Measurements from ENCODE around the gene HEMK1. TPM values are rescaled to one million over a fixed set of nuclear protein-coding genes. Genes with fewer than 3 reads are reported as not detected.

The HEMK1 gene
- total RNA-seq, 1 experiment from 2014 or later = 20.9 TPM

- no peak overlapping the region for H3K27ac Mint-ChIP-seq
- no peaks in the 10 kb centered on the region for H3K36me3 Mint-ChIP-seq
- ATAC-seq (no peak), DNase-seq (ENCODE audit: low spot score) (no peak)
- no peaks in the 10 kb centered on the region for H3K9me3 Mint-ChIP-seq
- CTCF ChIA-PET = interaction anchor here (1.0 to 5.9 kb wide), 4 partner anchors 17 to 64 kb away, joined by 3 to 70 read pairs (median 6); partner anchors contain the start of gene CISH
- POLR2A ChIA-PET = interaction anchor here (0.6 to 0.7 kb wide), 2 partner anchors 285 to 795 kb away, joined by 4 to 6 read pairs; no protein-coding TSS in a partner anchor
- no peak for TF ChIP-seq NR2C2 (CRISPR knock-in tag; IDR thresholded peaks at IDR 0.05)
- H3K27me3 Mint-ChIP-seq (ENCODE audit: low read depth) = peaks cover 3% of the 10 kb centered on the region; the same call in 1 of the 2 replicates
- H3K4me1 Mint-ChIP-seq = no peaks in the 10 kb centered on the region
- H3K4me3 Mint-ChIP-seq = no peak overlapping the region
Observed at GRCh38 chr3:50588759-50589433, 19.6 kb downstream of the HEMK1 start.

- POLR2A ChIA-PET = interaction anchor here (0.6 to 0.8 kb wide), 2 partner anchors 301 to 1563 kb away, joined by 3 read pairs; partner anchors contain the start of gene POC1A
- peak overlapping the region; percentile 57; the same call in 1 of the 2 replicates for H3K27ac Mint-ChIP-seq
- ATAC-seq (no peak), DNase-seq (ENCODE audit: low spot score) (no peak)
- peaks cover 3% of the 10 kb centered on the region; the same call in 1 of the 2 replicates for H3K27me3 Mint-ChIP-seq (ENCODE audit: low read depth)
- no peak for TF ChIP-seq PRDM15 (CRISPR knock-in tag; IDR thresholded peaks at IDR 0.05)
- no peak for TF ChIP-seq FOXP1 (CRISPR knock-in tag; IDR thresholded peaks at IDR 0.05; ENCODE audit: borderline replicate concordance)
- no peak for TF ChIP-seq TP53 (CRISPR knock-in tag; IDR thresholded peaks at IDR 0.05)
- TF ChIP-seq ETV6 (CRISPR knock-in tag; IDR thresholded peaks at IDR 0.05) = no peak
- TF ChIP-seq ZNF671 (CRISPR knock-in tag; IDR thresholded peaks at IDR 0.05) = no peak
- no peak for TF ChIP-seq EMX1 (CRISPR knock-in tag; IDR thresholded peaks at IDR 0.05)
- TF ChIP-seq HMGXB4 (CRISPR knock-in tag; IDR thresholded peaks at IDR 0.05) = no peak
- TF ChIP-seq GABPB1 (CRISPR knock-in tag; IDR thresholded peaks at IDR 0.05) = no peak
- TF ChIP-seq SP1 (CRISPR knock-in tag; conservative IDR thresholded peaks at IDR 0.05) = no peak
- no peak for TF ChIP-seq ZNF532 (CRISPR knock-in tag; IDR thresholded peaks at IDR 0.05; ENCODE audit: borderline replicate concordance)
- no peak for TF ChIP-seq USF2 (CRISPR knock-in tag; IDR thresholded peaks at IDR 0.05)
- TF ChIP-seq NFATC4 (CRISPR knock-in tag; IDR thresholded peaks at IDR 0.05) = no peak
- no peak for TF ChIP-seq AFF4 (CRISPR knock-in tag; IDR thresholded peaks at IDR 0.05; ENCODE audit: borderline replicate concordance)
- TF ChIP-seq ATF3 (CRISPR knock-in tag; conservative IDR thresholded peaks at IDR 0.05) = no peak
- no peaks in the 10 kb centered on the region for H3K9me3 Mint-ChIP-seq
- H3K4me1 Mint-ChIP-seq = no peaks in the 10 kb centered on the region
- H3K4me3 Mint-ChIP-seq = no peak overlapping the region
- CTCF ChIA-PET = interaction anchor here (0.7 to 5.9 kb wide), 12 partner anchors 10 to 254 kb away, joined by 3 to 70 read pairs (median 4); partner anchors contain the start of genes CISH and HEMK1
- no peaks in the 10 kb centered on the region for H3K36me3 Mint-ChIP-seq
Observed at GRCh38 chr3:50591196-50591741, 21.9 kb downstream of the HEMK1 start.
